HG03095 (cell line): ENCODE results near the gene RHO.
"Not testable (repeated sequence)": the region's sequence is repeated elsewhere in the genome, so short reads cannot be mapped to it uniquely, and the experiment has no call there.

Experiments
- ATAC-seq: cut with Tn5 transposase; IDR thresholded peaks from one replicate; pipeline ENCODE4 v1.9.1; 2021; ENCODE audit warnings: moderate library complexity; ENCODE audit not compliant: unreplicated experiment

The RHO gene

GRCh38 chr3:129528589-129529100, at the start of gene RHO:
RHO (plus strand) TSS chr3:129528639; CDS start chr3:129528734, 95 bp downstream.
- ATAC-seq, result no peak

- ATAC-seq, result not testable (repeated sequence)
Measured at GRCh38 chr3:129481225-129481765, 47.1 kb upstream of the RHO start.

GRCh38 chr3:129481766-129482332, 46.6 kb upstream of the RHO start:
- ATAC-seq, result no peak

GRCh38 chr3:129482721-129483120, 45.7 kb upstream of the RHO start:
- ATAC-seq, result no peak

GRCh38 chr3:129483870-129484269, 44.6 kb upstream of the RHO start:
- no peak for ATAC-seq

- ATAC-seq, result not testable (repeated sequence)
Measured at GRCh38 chr3:129485146-129485545, 43.3 kb upstream of the RHO start.

GRCh38 chr3:129485721-129486663, 42.4 kb upstream of the RHO start:
- ATAC-seq, result no peak

GRCh38 chr3:129486664-129487035, 41.8 kb upstream of the RHO start:
- no peak for ATAC-seq

GRCh38 chr3:129487183-129487867, 41.1 kb upstream of the RHO start:
- ATAC-seq, result no peak

GRCh38 chr3:129487868-129488335, 40.5 kb upstream of the RHO start:
- ATAC-seq, result not testable (repeated sequence)

GRCh38 chr3:129489258-129489657, 39.2 kb upstream of the RHO start:
- ATAC-seq, result not testable (repeated sequence)

GRCh38 chr3:129490273-129490675, 38.2 kb upstream of the RHO start:
- ATAC-seq, result peak; percentile 71

- ATAC-seq, result not testable (repeated sequence)
Measured at GRCh38 chr3:129491077-129491476, 37.4 kb upstream of the RHO start.

- ATAC-seq, result no peak
Measured at GRCh38 chr3:129491794-129492193, 36.6 kb upstream of the RHO start.

- ATAC-seq, result no peak
Measured at GRCh38 chr3:129492691-129493090, 35.7 kb upstream of the RHO start.

- ATAC-seq, result no peak
Measured at GRCh38 chr3:129493206-129493605, 35.2 kb upstream of the RHO start.

GRCh38 chr3:129494499-129494898, 33.9 kb upstream of the RHO start:
- ATAC-seq, result not testable (repeated sequence)

- ATAC-seq, result not testable (repeated sequence)
Measured at GRCh38 chr3:129495006-129495639, 33.3 kb upstream of the RHO start.

- not testable (repeated sequence) for ATAC-seq
Measured at GRCh38 chr3:129497876-129498275, 30.6 kb upstream of the RHO start.
